ENCODE data around the gene KLHL15. TPM values are rescaled to one million over a fixed set of nuclear protein-coding genes. Genes with fewer than 3 reads are reported as not detected.

Gene KLHL15
- total and polyA plus RNA-seq, 2 of the 4 experiments (the other 2 are of a cell fraction) = 2.4 to 7.5 TPM

GRCh38 chrX:23952391-23952790, 74.6 kb downstream of the KLHL15 start:
- Histone ChIP-seq H4K5ac (ENCODE audit: low read depth, low read length) (no peak overlapping the region), H4K8ac (ENCODE audit: low read depth in 2 of 2, low read length in 2 of 2) (no peak overlapping the region), H3K9ac (ENCODE audit: low read depth, low read length) (no peak overlapping the region), H2AK5ac (ENCODE audit: low read depth, low read length) (no peak overlapping the region), H3K18ac (ENCODE audit: low read depth, low read length) (no peak overlapping the region), H3K56ac (ENCODE audit: extremely low read depth, insufficient read depth, low read length) (no peak overlapping the region), H3K14ac (replicated peaks; ENCODE audit: low read depth, low read length) (no peak overlapping the region), H2AK9ac (replicated peaks; ENCODE audit: low read depth, low read length, poor library complexity) (no peak overlapping the region), H3K27me3 (ENCODE audit: control insufficient read depth, insufficient read depth, low read length) (no peaks in the 10 kb centered on the region), H2BK120ac (ENCODE audit: low read depth, low read length) (no peak overlapping the region), H3K23ac (ENCODE audit: low read depth, low read length) (no peak overlapping the region), H3K4me3 (ENCODE audit: insufficient read depth, low read depth, low read length) (no peak overlapping the region), H3K36me3 (ENCODE audit: control insufficient read depth, insufficient read depth, low read length) (no peaks in the 10 kb centered on the region), H4K91ac (ENCODE audit: insufficient read depth, low read depth, low read length) (no peak overlapping the region), H3K9me3 (ENCODE audit: control insufficient read depth, insufficient read depth, low read length) (no peaks in the 10 kb centered on the region), H2BK5ac (ENCODE audit: low read depth, low read length, poor library complexity, severe bottlenecking) (no peak overlapping the region), H3K4me2 (ENCODE audit: low read depth, low read length) (no peak overlapping the region), H3K79me1 (ENCODE audit: low read depth in 1 of 2, low read length in 2 of 2) (no peaks in the 10 kb centered on the region), H3K4me1 (ENCODE audit: control insufficient read depth, insufficient read depth, low read length) (no peaks in the 10 kb centered on the region), H2AFZ (replicated peaks; ENCODE audit: low read length, poor library complexity) (no peak overlapping the region), H2BK20ac (ENCODE audit: low read depth, low read length) (no peak overlapping the region), H4K20me1 (ENCODE audit: insufficient read depth, low read length) (no peaks in the 10 kb centered on the region), H3K4ac (ENCODE audit: low read depth, low read length) (no peak overlapping the region), H3K9me1 (ENCODE audit: insufficient read depth, low read length) (no peaks in the 10 kb centered on the region), H2BK15ac (ENCODE audit: low read depth, low read length) (no peak overlapping the region), H3K27ac (ENCODE audit: insufficient read depth, low read length) (no peak overlapping the region)
- no CpG with 5 or more reads among the region's 3 CpGs for WGBS, 2 experiments (ENCODE audit: extremely low coverage in 2 of 2, insufficient read length in 1 of 2)
- no TSS peak for BruUV-seq (replicated peaks)
- TF ChIP-seq, protein P1, sequence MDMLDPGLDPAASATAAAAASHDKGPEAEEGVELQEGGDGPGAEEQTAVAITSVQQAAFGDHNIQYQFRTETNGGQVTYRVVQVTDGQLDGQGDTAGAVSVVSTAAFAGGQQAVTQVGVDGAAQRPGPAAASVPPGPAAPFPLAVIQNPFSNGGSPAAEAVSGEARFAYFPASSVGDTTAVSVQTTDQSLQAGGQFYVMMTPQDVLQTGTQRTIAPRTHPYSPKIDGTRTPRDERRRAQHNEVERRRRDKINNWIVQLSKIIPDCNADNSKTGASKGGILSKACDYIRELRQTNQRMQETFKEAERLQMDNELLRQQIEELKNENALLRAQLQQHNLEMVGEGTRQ (IDR thresholded peaks at IDR 0.05; ENCODE audit: low read depth, low read length) = no peak
- TF ChIP-seq, protein P2, sequence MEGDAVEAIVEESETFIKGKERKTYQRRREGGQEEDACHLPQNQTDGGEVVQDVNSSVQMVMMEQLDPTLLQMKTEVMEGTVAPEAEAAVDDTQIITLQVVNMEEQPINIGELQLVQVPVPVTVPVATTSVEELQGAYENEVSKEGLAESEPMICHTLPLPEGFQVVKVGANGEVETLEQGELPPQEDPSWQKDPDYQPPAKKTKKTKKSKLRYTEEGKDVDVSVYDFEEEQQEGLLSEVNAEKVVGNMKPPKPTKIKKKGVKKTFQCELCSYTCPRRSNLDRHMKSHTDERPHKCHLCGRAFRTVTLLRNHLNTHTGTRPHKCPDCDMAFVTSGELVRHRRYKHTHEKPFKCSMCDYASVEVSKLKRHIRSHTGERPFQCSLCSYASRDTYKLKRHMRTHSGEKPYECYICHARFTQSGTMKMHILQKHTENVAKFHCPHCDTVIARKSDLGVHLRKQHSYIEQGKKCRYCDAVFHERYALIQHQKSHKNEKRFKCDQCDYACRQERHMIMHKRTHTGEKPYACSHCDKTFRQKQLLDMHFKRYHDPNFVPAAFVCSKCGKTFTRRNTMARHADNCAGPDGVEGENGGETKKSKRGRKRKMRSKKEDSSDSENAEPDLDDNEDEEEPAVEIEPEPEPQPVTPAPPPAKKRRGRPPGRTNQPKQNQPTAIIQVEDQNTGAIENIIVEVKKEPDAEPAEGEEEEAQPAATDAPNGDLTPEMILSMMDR (conservative IDR thresholded peaks at IDR 0.05; ENCODE audit: low read depth, low read length) = no peak
- 0 out of 2 replicates have a peak, but pooled peaks have one; percentile 23 for TF ChIP-seq CEBPB (IDR thresholded peaks at IDR 0.05; ENCODE audit: low read depth, low read length)
- intact Hi-C loops (cut with micrococcal nuclease) (no loop called here), in situ Hi-C loops (cut with MboI; ENCODE audit: low sequenced_read_pairs) (no loop called here), dilution Hi-C loops (cut with HindIII; ENCODE audit: low sequenced_read_pairs, unreplicated experiment) (no loop called here)
- DNase-seq = no peak
- CTCF ChIA-PET = no interaction called here
- POLR2A ChIA-PET (ENCODE audit: unreplicated experiment) = no interaction called here
- ATAC-seq (ENCODE audit: low read depth) = no peak
